ENCODE data around the gene HOXA13. TPM values are rescaled to one million over a fixed set of nuclear protein-coding genes. Genes with fewer than 3 reads are reported as not detected.

The HOXA13 gene
- total RNA-seq, 1 experiment from 2014 or later = 1.3 TPM

- intact Hi-C loops (cut with micrococcal nuclease; ENCODE audit: unreplicated experiment) = loop anchor here (5.0 kb wide), 1 partner anchor 183 kb away; no protein-coding TSS in a partner anchor
- Mint-ChIP-seq H3K27ac (ENCODE audit: unreplicated experiment) (no peak overlapping the region), H3K4me3 (ENCODE audit: low read depth, unreplicated experiment) (no peak overlapping the region), H3K4me1 (ENCODE audit: low read depth, unreplicated experiment) (no peaks in the 10 kb centered on the region), H3K36me3 (ENCODE audit: insufficient read depth, unreplicated experiment) (peaks cover 16% of the 10 kb centered on the region), H3K27me3 (ENCODE audit: unreplicated experiment) (peaks cover 68% of the 10 kb centered on the region), H3K9me3 (ENCODE audit: low read depth, unreplicated experiment) (no peaks in the 10 kb centered on the region)
- CTCF ChIA-PET = interaction anchor here (0.6 to 1.1 kb wide), 3 partner anchors 43 to 364 kb away, joined by 3 to 4 read pairs (median 3); no protein-coding TSS in a partner anchor
- BruUV-seq (replicated peaks) = no TSS peak
- no peak for DNase-seq
- no peak for TF ChIP-seq CTCF (IDR thresholded peaks at IDR 0.05; ENCODE audit: unreplicated experiment)
Observed at GRCh38 chr7:27239387-27240014, 39.6 kb upstream of the HOXA13 start.

GRCh38 chr7:27238979-27239386, 39.1 kb upstream of the HOXA13 start:
- CTCF ChIA-PET = interaction anchor here (0.7 to 1.1 kb wide), 3 partner anchors 43 to 364 kb away, joined by 3 to 4 read pairs (median 3); no protein-coding TSS in a partner anchor
- Mint-ChIP-seq H3K9me3 (ENCODE audit: low read depth, unreplicated experiment) (no peaks in the 10 kb centered on the region), H3K27me3 (ENCODE audit: unreplicated experiment) (peaks cover 63% of the 10 kb centered on the region), H3K4me3 (ENCODE audit: low read depth, unreplicated experiment) (no peak overlapping the region), H3K27ac (ENCODE audit: unreplicated experiment) (no peak overlapping the region), H3K4me1 (ENCODE audit: low read depth, unreplicated experiment) (no peaks in the 10 kb centered on the region), H3K36me3 (ENCODE audit: insufficient read depth, unreplicated experiment) (peaks cover 16% of the 10 kb centered on the region)
- DNase-seq = no peak
- intact Hi-C loops (cut with micrococcal nuclease; ENCODE audit: unreplicated experiment) = no loop called here
- TF ChIP-seq CTCF (IDR thresholded peaks at IDR 0.05; ENCODE audit: unreplicated experiment) = no peak
- no TSS peak for BruUV-seq (replicated peaks)

- H3K27me3 Mint-ChIP-seq (ENCODE audit: unreplicated experiment) = peaks cover 52% of the 10 kb centered on the region
- intact Hi-C loops (cut with micrococcal nuclease; ENCODE audit: unreplicated experiment) = no loop called here
- no peaks in the 10 kb centered on the region for H3K4me1 Mint-ChIP-seq (ENCODE audit: low read depth, unreplicated experiment)
- H3K27ac Mint-ChIP-seq (ENCODE audit: unreplicated experiment) = no peak overlapping the region
- CTCF ChIA-PET = interaction anchor here (0.6 kb wide), 1 partner anchor 19 kb away, joined by 3 read pairs; no protein-coding TSS in a partner anchor
- no peak for TF ChIP-seq CTCF (IDR thresholded peaks at IDR 0.05; ENCODE audit: unreplicated experiment)
- H3K4me3 Mint-ChIP-seq (ENCODE audit: low read depth, unreplicated experiment) = no peak overlapping the region
- no TSS peak for BruUV-seq (replicated peaks)
- peaks cover 11% of the 10 kb centered on the region for H3K36me3 Mint-ChIP-seq (ENCODE audit: insufficient read depth, unreplicated experiment)
- no peaks in the 10 kb centered on the region for H3K9me3 Mint-ChIP-seq (ENCODE audit: low read depth, unreplicated experiment)
- DNase-seq = no peak
Observed at GRCh38 chr7:27237735-27238334, 37.9 kb upstream of the HOXA13 start.

- BruUV-seq (replicated peaks) = no TSS peak
- TF ChIP-seq CTCF (IDR thresholded peaks at IDR 0.05; ENCODE audit: unreplicated experiment) = peak; percentile 74
- H3K36me3 Mint-ChIP-seq (ENCODE audit: insufficient read depth, unreplicated experiment) = peaks cover 11% of the 10 kb centered on the region
- H3K4me3 Mint-ChIP-seq (ENCODE audit: low read depth, unreplicated experiment) = peak overlapping the region; percentile 84
- CTCF ChIA-PET = interaction anchor here (0.7 to 2.3 kb wide), 5 partner anchors 39 to 505 kb away, joined by 3 to 9 read pairs (median 4); no protein-coding TSS in a partner anchor
- peaks cover 30% of the 10 kb centered on the region for H3K27me3 Mint-ChIP-seq (ENCODE audit: unreplicated experiment)
- no peaks in the 10 kb centered on the region for H3K4me1 Mint-ChIP-seq (ENCODE audit: low read depth, unreplicated experiment)
- H3K27ac Mint-ChIP-seq (ENCODE audit: unreplicated experiment) = peak overlapping the region; percentile 37
- peak; percentile 91 for DNase-seq
- intact Hi-C loops (cut with micrococcal nuclease; ENCODE audit: unreplicated experiment) = loop anchor here (1.0 kb wide), 1 partner anchor 341 kb away; no protein-coding TSS in a partner anchor
- H3K9me3 Mint-ChIP-seq (ENCODE audit: low read depth, unreplicated experiment) = no peaks in the 10 kb centered on the region
Observed at GRCh38 chr7:27235387-27236311, 35.8 kb upstream of the HOXA13 start.

All from Calu3 (cell line).